Breast epithelium (tissue), 3 donors: Measurements from ENCODE around the gene PTPN7.

Experiments
- POLR2A ChIP-seq: fragments of 450-650 bp; IDR thresholded peaks from one replicate; pipeline ENCODE4 v1.6.1; 2016; ENCODE audit warnings: antibody characterized with exemption, mild to moderate bottlenecking, moderate library complexity
- TF ChIP-seq, protein P1 (sequence below), 3 donors: fragments of 450-650 bp; IDR thresholded peaks; one replicate each; pipeline ENCODE4 v1.5.1; 2016 to 2017; ENCODE audit warnings: antibody characterized with exemption in 3 of 3, mild to moderate bottlenecking in 3 of 3, moderate library complexity in 3 of 3

DNA sequence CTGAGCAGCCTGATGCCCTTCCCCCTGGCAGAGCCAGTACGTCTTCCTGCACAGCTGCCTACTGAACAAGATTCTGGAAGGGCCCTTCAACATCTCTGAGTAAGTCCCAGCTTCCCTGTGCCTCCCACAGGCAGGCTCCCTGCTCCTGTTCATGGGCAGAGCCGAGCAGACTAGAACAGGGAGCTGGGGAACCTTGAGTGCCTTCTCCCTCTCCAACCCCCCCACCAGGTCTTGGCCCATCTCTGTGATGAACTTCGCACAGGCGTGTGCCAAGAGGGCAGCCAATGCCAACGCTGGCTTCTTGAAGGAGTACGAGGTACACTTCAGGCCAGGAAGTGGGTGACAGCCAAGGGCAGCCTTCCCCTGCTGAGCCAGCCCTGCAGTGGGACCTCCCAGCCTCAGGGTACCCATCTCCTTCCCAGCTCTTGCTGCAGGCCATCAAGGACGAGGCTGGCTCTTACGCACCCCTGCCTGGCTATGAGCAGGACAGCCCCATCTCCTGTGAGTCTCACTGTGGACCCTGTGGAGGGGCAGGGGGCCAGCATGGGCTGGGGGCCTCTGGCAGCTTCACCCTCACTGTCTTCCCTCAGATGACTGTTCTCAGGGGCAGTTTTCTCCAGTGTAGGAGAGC, 26.8 kb upstream of the PTPN7 start:
- TF ChIP-seq, protein P1, sequence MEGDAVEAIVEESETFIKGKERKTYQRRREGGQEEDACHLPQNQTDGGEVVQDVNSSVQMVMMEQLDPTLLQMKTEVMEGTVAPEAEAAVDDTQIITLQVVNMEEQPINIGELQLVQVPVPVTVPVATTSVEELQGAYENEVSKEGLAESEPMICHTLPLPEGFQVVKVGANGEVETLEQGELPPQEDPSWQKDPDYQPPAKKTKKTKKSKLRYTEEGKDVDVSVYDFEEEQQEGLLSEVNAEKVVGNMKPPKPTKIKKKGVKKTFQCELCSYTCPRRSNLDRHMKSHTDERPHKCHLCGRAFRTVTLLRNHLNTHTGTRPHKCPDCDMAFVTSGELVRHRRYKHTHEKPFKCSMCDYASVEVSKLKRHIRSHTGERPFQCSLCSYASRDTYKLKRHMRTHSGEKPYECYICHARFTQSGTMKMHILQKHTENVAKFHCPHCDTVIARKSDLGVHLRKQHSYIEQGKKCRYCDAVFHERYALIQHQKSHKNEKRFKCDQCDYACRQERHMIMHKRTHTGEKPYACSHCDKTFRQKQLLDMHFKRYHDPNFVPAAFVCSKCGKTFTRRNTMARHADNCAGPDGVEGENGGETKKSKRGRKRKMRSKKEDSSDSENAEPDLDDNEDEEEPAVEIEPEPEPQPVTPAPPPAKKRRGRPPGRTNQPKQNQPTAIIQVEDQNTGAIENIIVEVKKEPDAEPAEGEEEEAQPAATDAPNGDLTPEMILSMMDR (IDR thresholded peaks at IDR 0.05) = no peak
- no peak for TF ChIP-seq POLR2A
